C4-2B (cell line): Measurements from ENCODE around the gene LGR4.

ENCODE experiments used
- ZFX ChIP-seq: fragments of 450-650 bp; IDR thresholded peaks from 2 replicates; pipeline ENCODE4 v1.6.1; 2017
- TF ChIP-seq, protein P1 (sequence below): fragments of 450-650 bp; conservative IDR thresholded peaks from 2 replicates; pipeline ENCODE4 v1.5.1; 2017; ENCODE audit warnings: mild to moderate bottlenecking

DNA sequence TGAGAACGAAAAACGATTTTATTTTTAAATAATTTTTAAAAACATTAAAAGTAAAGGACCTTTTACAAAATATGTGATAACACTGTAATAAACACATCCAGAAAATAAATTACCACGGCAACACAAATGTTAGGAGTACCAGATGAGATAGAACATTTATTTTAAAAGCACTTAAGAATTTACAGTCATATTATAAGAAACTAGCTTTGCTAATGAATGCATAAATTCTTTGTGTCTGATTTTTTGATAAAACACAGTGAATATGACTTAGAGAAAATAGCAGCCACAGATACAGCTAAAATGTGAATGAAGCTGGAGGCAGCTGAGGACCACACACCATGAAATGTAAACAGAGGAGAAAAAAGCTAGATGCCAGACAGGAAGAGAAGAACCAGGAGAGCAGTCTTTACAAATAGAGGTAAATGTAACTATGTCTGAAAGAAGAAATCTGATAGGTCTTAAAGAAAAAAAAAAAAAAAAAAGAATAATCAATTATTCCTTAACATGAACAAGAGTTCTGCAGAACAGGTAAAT, 124.2 kb downstream of the LGR4 start:
- TF ChIP-seq, protein P1, sequence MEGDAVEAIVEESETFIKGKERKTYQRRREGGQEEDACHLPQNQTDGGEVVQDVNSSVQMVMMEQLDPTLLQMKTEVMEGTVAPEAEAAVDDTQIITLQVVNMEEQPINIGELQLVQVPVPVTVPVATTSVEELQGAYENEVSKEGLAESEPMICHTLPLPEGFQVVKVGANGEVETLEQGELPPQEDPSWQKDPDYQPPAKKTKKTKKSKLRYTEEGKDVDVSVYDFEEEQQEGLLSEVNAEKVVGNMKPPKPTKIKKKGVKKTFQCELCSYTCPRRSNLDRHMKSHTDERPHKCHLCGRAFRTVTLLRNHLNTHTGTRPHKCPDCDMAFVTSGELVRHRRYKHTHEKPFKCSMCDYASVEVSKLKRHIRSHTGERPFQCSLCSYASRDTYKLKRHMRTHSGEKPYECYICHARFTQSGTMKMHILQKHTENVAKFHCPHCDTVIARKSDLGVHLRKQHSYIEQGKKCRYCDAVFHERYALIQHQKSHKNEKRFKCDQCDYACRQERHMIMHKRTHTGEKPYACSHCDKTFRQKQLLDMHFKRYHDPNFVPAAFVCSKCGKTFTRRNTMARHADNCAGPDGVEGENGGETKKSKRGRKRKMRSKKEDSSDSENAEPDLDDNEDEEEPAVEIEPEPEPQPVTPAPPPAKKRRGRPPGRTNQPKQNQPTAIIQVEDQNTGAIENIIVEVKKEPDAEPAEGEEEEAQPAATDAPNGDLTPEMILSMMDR, result no peak
- no peak for TF ChIP-seq ZFX
